MG63 (cell line): ENCODE measurements around the gene FANCM. TPM values are rescaled to one million over a fixed set of nuclear protein-coding genes. Genes with fewer than 3 reads are reported as not detected.
"Not testable (repeated sequence)": the region's sequence is repeated elsewhere in the genome, so short reads cannot be mapped to it uniquely, and the experiment has no call there.

ENCODE experiments used
- DNase-seq: peaks from one replicate; pipeline ENCODE4 v3.0.0-alpha.2; 2020
- H3K27me3 ChIP-seq: fragments of 250-450 bp; sonication (Bioruptor Pico); 2 replicates; pipeline ENCODE4 v1.5.1; 2020; ENCODE audit warnings: mild to moderate bottlenecking, moderate library complexity
- H3K36me3 ChIP-seq: fragments of 250-450 bp; sonication (Bioruptor Pico); 2 replicates; pipeline ENCODE4 v1.5.1; 2020; ENCODE audit warnings: mild to moderate bottlenecking, moderate library complexity
- H3K4me3 ChIP-seq: fragments of 250-450 bp; sonication (Bioruptor Pico); 2 replicates; pipeline ENCODE4 v1.5.1; 2020; ENCODE audit warnings: mild to moderate bottlenecking, moderate library complexity
- H3K9me3 ChIP-seq: fragments of 250-450 bp; sonication (Bioruptor Pico); 2 replicates; pipeline ENCODE4 v1.5.1; 2020; ENCODE audit warnings: mild to moderate bottlenecking, moderate library complexity
- total RNA-seq: library from RNA; depleted of rRNA; stranded (reverse); fragments of >200 nt; shearing (Covaris generic); gene quantifications from 2 replicates; pipeline ENCODE4 v1.2.3, GENCODE V29; 2014; ENCODE audit warnings: low replicate concordance

The FANCM gene
- total RNA-seq, 1 experiment from 2014 or later = 2.2 TPM

GRCh38 chr14:45198551-45198950 lies 62.8 kb downstream of the FANCM start:
- H3K9me3 ChIP-seq = no peaks in the 10 kb centered on the region
- H3K27me3 ChIP-seq = no peaks in the 10 kb centered on the region
- DNase-seq = peak; percentile 63
- peaks cover 7% of the 10 kb centered on the region for H3K36me3 ChIP-seq
- H3K4me3 ChIP-seq = no peak overlapping the region

- Histone ChIP-seq H3K9me3 (no peaks in the 10 kb centered on the region), H3K4me3 (no peak overlapping the region), H3K27me3 (no peaks in the 10 kb centered on the region), H3K36me3 (peaks cover 7% of the 10 kb centered on the region)
- peak; percentile 37 for DNase-seq
Measured at GRCh38 chr14:45199230-45199629, 63.5 kb downstream of the FANCM start.

GRCh38 chr14:45201905-45202304 lies 66.2 kb downstream of the FANCM start:
- Histone ChIP-seq H3K9me3 (no peaks in the 10 kb centered on the region), H3K4me3 (no peak overlapping the region), H3K36me3 (peaks cover 5% of the 10 kb centered on the region), H3K27me3 (no peaks in the 10 kb centered on the region)
- DNase-seq = no peak

GRCh38 chr14:45204241-45204640 lies 68.5 kb downstream of the FANCM start:
- Histone ChIP-seq H3K27me3 (no peaks in the 10 kb centered on the region), H3K4me3 (no peak overlapping the region), H3K36me3 (peaks cover 7% of the 10 kb centered on the region), H3K9me3 (no peaks in the 10 kb centered on the region)
- no peak for DNase-seq

- no peak for DNase-seq
- H3K9me3 ChIP-seq = no peaks in the 10 kb centered on the region
- no peak overlapping the region for H3K4me3 ChIP-seq
- H3K36me3 ChIP-seq = peaks cover 8% of the 10 kb centered on the region; the same call in 1 of the 2 replicates
- H3K27me3 ChIP-seq = no peaks in the 10 kb centered on the region
Measured at GRCh38 chr14:45210159-45210558, 74.4 kb downstream of the FANCM start.

GRCh38 chr14:45211295-45211694 lies 75.6 kb downstream of the FANCM start:
- Histone ChIP-seq H3K9me3 (no peaks in the 10 kb centered on the region), H3K27me3 (no peaks in the 10 kb centered on the region), H3K4me3 (no peak overlapping the region), H3K36me3 (peaks cover 8% of the 10 kb centered on the region; the same call in 1 of the 2 replicates)
- DNase-seq = no peak

GRCh38 chr14:45212231-45212630 lies 76.5 kb downstream of the FANCM start:
- H3K9me3 ChIP-seq = no peaks in the 10 kb centered on the region
- H3K36me3 ChIP-seq = peaks cover 3% of the 10 kb centered on the region; the same call in 1 of the 2 replicates
- DNase-seq = no peak
- no peak overlapping the region for H3K4me3 ChIP-seq
- H3K27me3 ChIP-seq = no peaks in the 10 kb centered on the region

- DNase-seq, H3K9me3 ChIP-seq, H3K36me3 ChIP-seq, H3K27me3 ChIP-seq, H3K4me3 ChIP-seq: not testable (repeated sequence)
Measured at GRCh38 chr14:45213716-45214115, 78.0 kb downstream of the FANCM start.

GRCh38 chr14:45214341-45214740 lies 78.6 kb downstream of the FANCM start:
- H3K4me3 ChIP-seq, H3K36me3 ChIP-seq, H3K27me3 ChIP-seq, H3K9me3 ChIP-seq, DNase-seq: not testable (repeated sequence)

GRCh38 chr14:45222485-45223262 lies 86.9 kb downstream of the FANCM start:
- H3K36me3 ChIP-seq = peaks cover 8% of the 10 kb centered on the region
- no peaks in the 10 kb centered on the region for H3K27me3 ChIP-seq
- no peak overlapping the region for H3K4me3 ChIP-seq
- no peak for DNase-seq
- H3K9me3 ChIP-seq = no peaks in the 10 kb centered on the region

- H3K9me3 ChIP-seq = no peaks in the 10 kb centered on the region
- peaks cover 15% of the 10 kb centered on the region for H3K36me3 ChIP-seq
- H3K27me3 ChIP-seq = no peaks in the 10 kb centered on the region
- H3K4me3 ChIP-seq = no peak overlapping the region
- DNase-seq = no peak
Measured at GRCh38 chr14:45227566-45227965, 91.8 kb downstream of the FANCM start.

- H3K9me3 ChIP-seq = no peaks in the 10 kb centered on the region
- H3K4me3 ChIP-seq = no peak overlapping the region
- no peaks in the 10 kb centered on the region for H3K27me3 ChIP-seq
- no peak for DNase-seq
- H3K36me3 ChIP-seq = peaks cover 9% of the 10 kb centered on the region
Measured at GRCh38 chr14:45238988-45239387, 103.3 kb downstream of the FANCM start.

GRCh38 chr14:45242706-45243105 lies 107.0 kb downstream of the FANCM start:
- Histone ChIP-seq H3K4me3 (no peak overlapping the region), H3K36me3 (peaks cover 5% of the 10 kb centered on the region; the same call in 1 of the 2 replicates), H3K9me3 (no peaks in the 10 kb centered on the region), H3K27me3 (no peaks in the 10 kb centered on the region)
- no peak for DNase-seq

- no peak overlapping the region for H3K4me3 ChIP-seq
- DNase-seq = no peak
Measured at GRCh38 chr14:45246151-45246550, 110.4 kb downstream of the FANCM start.

GRCh38 chr14:45246691-45247090 lies 111.0 kb downstream of the FANCM start:
- H3K27me3 ChIP-seq = no peaks in the 10 kb centered on the region
- H3K4me3 ChIP-seq = no peak overlapping the region
- H3K36me3 ChIP-seq = peaks cover 3% of the 10 kb centered on the region
- DNase-seq = no peak
- no peaks in the 10 kb centered on the region for H3K9me3 ChIP-seq

More at GRCh38 chr14:45246151-45246550, 110.4 kb downstream of the FANCM start:
- no peaks in the 10 kb centered on the region for H3K9me3 ChIP-seq
- no peaks in the 10 kb centered on the region for H3K27me3 ChIP-seq
- H3K36me3 ChIP-seq = peaks cover 3% of the 10 kb centered on the region

GRCh38 chr14:45247427-45247826 lies 111.7 kb downstream of the FANCM start:
- peaks cover 3% of the 10 kb centered on the region; the same call in 1 of the 2 replicates for H3K36me3 ChIP-seq
- H3K9me3 ChIP-seq = no peaks in the 10 kb centered on the region
- no peaks in the 10 kb centered on the region for H3K27me3 ChIP-seq
- H3K4me3 ChIP-seq = no peak overlapping the region
- no peak for DNase-seq

GRCh38 chr14:45249856-45250575 lies 114.3 kb downstream of the FANCM start:
- H3K27me3 ChIP-seq = no peaks in the 10 kb centered on the region
- H3K9me3 ChIP-seq = no peaks in the 10 kb centered on the region
- peak overlapping the region; percentile 16 for H3K4me3 ChIP-seq
- no peak for DNase-seq
- H3K36me3 ChIP-seq = peaks cover 3% of the 10 kb centered on the region; the same call in 1 of the 2 replicates
